Measurements from ENCODE around the gene CDH12.

- TF ChIP-seq POLR2AphosphoS5 (IDR thresholded peaks at IDR 0.05) (no peak), CTCF (IDR thresholded peaks at IDR 0.05) (no peak)
Observed at GRCh38 chr5:22621084-22621483, 232.1 kb downstream of the CDH12 start.
